HEK293 (cell line): ENCODE data around the gene PPP2R2D.

Source experiments
- CTCF ChIA-PET: fragments of 350-600 bp; formaldehyde crosslinking; extraction: SDS; loops from one replicate; lab custom pipeline; 2021; ENCODE audit warnings: antibody characterized with exemption; lab: Yijun Ruan, JAX
- POLR2A ChIA-PET: fragments of 300-600 bp; formaldehyde crosslinking; extraction: SDS; loops from one replicate; lab custom pipeline; 2020; ENCODE audit warnings: antibody characterized with exemption, inconsistent platforms; lab: Yijun Ruan, JAX
- H3K27ac ChIP-seq: fragments of 200-500 bp; sonication (Bioruptor generic); 2 replicates; pipeline ENCODE4 v1.5.1; 2014; ENCODE audit warnings: low read depth, low read length, control low read depth, inconsistent platforms; ENCODE audit errors: extremely low read depth
- H3K36me3 ChIP-seq, 2 experiments: fragments of 200-500 bp in 1 of 2; sonication (Bioruptor generic) in 1 of 2; 1 replicate in 1 of 2; 2 replicates in 1 of 2; pipeline ENCODE4 v1.5.1; 2014 to 2017; ENCODE audit warnings: inconsistent platforms in 2 of 2, low read length in 2 of 2; ENCODE audit not compliant: control insufficient read depth in 2 of 2, insufficient read depth in 1 of 2
- H3K4me1 ChIP-seq: fragments of 200-500 bp; sonication (Bioruptor generic); 2 replicates; pipeline ENCODE4 v1.5.1; 2014; ENCODE audit warnings: mild to moderate bottlenecking, low read length, inconsistent platforms; ENCODE audit not compliant: control insufficient read depth, insufficient read depth
- H3K4me3 ChIP-seq: 2 replicates; pipeline ENCODE4 v1.5.1; 2011; ENCODE audit warnings: low read depth, mild to moderate bottlenecking, control low read depth, low read length, moderate library complexity
- H3K9me3 ChIP-seq: fragments of 200-500 bp; sonication (Bioruptor generic); 2 replicates; pipeline ENCODE4 v1.5.1; 2014; ENCODE audit warnings: low read depth, low read length, inconsistent platforms; ENCODE audit not compliant: control insufficient read depth, insufficient read depth
- BCL11A ChIP-seq: fragments of 450-650 bp; formaldehyde crosslinking; IDR thresholded peaks from 2 replicates; pipeline ENCODE4 v1.5.1; 2016; ENCODE audit warnings: low read depth, missing biosample characterization, missing genetic modification characterization
- CTCF ChIP-seq: fragments of 450-650 bp; formaldehyde crosslinking; IDR thresholded peaks from 2 replicates; pipeline ENCODE4 v1.5.1; 2016; ENCODE audit warnings: missing biosample characterization, missing genetic modification characterization
- IKZF3 ChIP-seq: fragments of 450-650 bp; IDR thresholded peaks from 2 replicates; pipeline ENCODE4 v1.5.0; 2018; ENCODE audit warnings: missing biosample characterization, mild to moderate bottlenecking, missing genetic modification characterization, moderate library complexity
- SALL2 ChIP-seq: fragments of 450-650 bp; formaldehyde crosslinking; IDR thresholded peaks from 2 replicates; pipeline ENCODE4 v1.5.0; 2017; ENCODE audit warnings: missing biosample characterization, mild to moderate bottlenecking, missing genetic modification characterization, borderline replicate concordance
- ZBTB44 ChIP-seq: fragments of 450-650 bp; IDR thresholded peaks from 2 replicates; pipeline ENCODE4 v1.5.1; 2018; ENCODE audit warnings: missing biosample characterization, mild to moderate bottlenecking, missing genetic modification characterization
- ZBTB6 ChIP-seq: fragments of 450-650 bp; formaldehyde crosslinking; IDR thresholded peaks from 2 replicates; pipeline ENCODE4 v1.5.1; 2017; ENCODE audit warnings: missing biosample characterization, missing genetic modification characterization
- ZNF132 ChIP-seq: fragments of 450-650 bp; formaldehyde crosslinking; IDR thresholded peaks from 2 replicates; pipeline ENCODE4 v1.5.1; 2017; ENCODE audit warnings: missing biosample characterization, missing genetic modification characterization, borderline replicate concordance
- ZNF140 ChIP-seq: fragments of 450-650 bp; formaldehyde crosslinking; IDR thresholded peaks from 2 replicates; pipeline ENCODE4 v1.5.1; 2016; ENCODE audit warnings: missing biosample characterization, missing genetic modification characterization
- ZNF211 ChIP-seq: fragments of 450-650 bp; formaldehyde crosslinking; IDR thresholded peaks from 2 replicates; pipeline ENCODE4 v1.5.1; 2016; ENCODE audit warnings: low read depth, missing biosample characterization, missing genetic modification characterization
- ZNF23 ChIP-seq: fragments of 450-650 bp; formaldehyde crosslinking; IDR thresholded peaks from 2 replicates; pipeline ENCODE4 v1.5.1; 2016; ENCODE audit warnings: missing biosample characterization, missing genetic modification characterization, borderline replicate concordance
- ZNF37A ChIP-seq: fragments of 450-650 bp; IDR thresholded peaks from 2 replicates; pipeline ENCODE4 v1.5.1; 2018; ENCODE audit warnings: missing biosample characterization, missing genetic modification characterization
- ZNF416 ChIP-seq: fragments of 450-650 bp; formaldehyde crosslinking; IDR thresholded peaks from 2 replicates; pipeline ENCODE4 v1.5.1; 2016; ENCODE audit warnings: missing biosample characterization, missing genetic modification characterization
- ZNF626 ChIP-seq: fragments of 450-650 bp; sonication (Bioruptor Pico); formaldehyde crosslinking; IDR thresholded peaks from 2 replicates; pipeline ENCODE4 v1.5.1; 2018; ENCODE audit warnings: missing biosample characterization, missing genetic modification characterization, inconsistent platforms
- ZNF704 ChIP-seq: fragments of 450-650 bp; formaldehyde crosslinking; IDR thresholded peaks from 2 replicates; pipeline ENCODE4 v1.5.1; 2016; ENCODE audit warnings: missing biosample characterization, missing genetic modification characterization
- ZNF776 ChIP-seq: fragments of 450-650 bp; formaldehyde crosslinking; IDR thresholded peaks from 2 replicates; pipeline ENCODE4 v1.5.0; 2017; ENCODE audit warnings: missing biosample characterization, missing genetic modification characterization, borderline replicate concordance
- ZSCAN23 ChIP-seq: fragments of 450-650 bp; formaldehyde crosslinking; IDR thresholded peaks from 2 replicates; pipeline ENCODE4 v1.5.1; 2016; ENCODE audit warnings: missing biosample characterization, missing genetic modification characterization
- TF ChIP-seq, protein P1 (sequence below): fragments of 450-650 bp; formaldehyde crosslinking; IDR thresholded peaks from 2 replicates; pipeline ENCODE4 v1.5.1; 2017; ENCODE audit warnings: missing biosample characterization, missing genetic modification characterization
- TF ChIP-seq, protein P2 (sequence below): fragments of 450-650 bp; formaldehyde crosslinking; IDR thresholded peaks from 2 replicates; pipeline ENCODE4 v1.5.1; 2017; ENCODE audit warnings: missing biosample characterization, missing genetic modification characterization
- TF ChIP-seq, protein P3 (sequence below): fragments of 450-650 bp; formaldehyde crosslinking; IDR thresholded peaks from 2 replicates; pipeline ENCODE4 v1.5.1; 2016; ENCODE audit warnings: missing biosample characterization, missing genetic modification characterization

The PPP2R2D gene

GRCh38 chr10:131933696-131934086, 32.9 kb downstream of the PPP2R2D start (continued):
- TF ChIP-seq CTCF (no peak), ZNF37A (no peak), ZNF211 (tag by site-specific recombination) (no peak), ZNF23 (tag by site-specific recombination) (no peak), ZNF140 (tag by site-specific recombination) (no peak)

DNA sequence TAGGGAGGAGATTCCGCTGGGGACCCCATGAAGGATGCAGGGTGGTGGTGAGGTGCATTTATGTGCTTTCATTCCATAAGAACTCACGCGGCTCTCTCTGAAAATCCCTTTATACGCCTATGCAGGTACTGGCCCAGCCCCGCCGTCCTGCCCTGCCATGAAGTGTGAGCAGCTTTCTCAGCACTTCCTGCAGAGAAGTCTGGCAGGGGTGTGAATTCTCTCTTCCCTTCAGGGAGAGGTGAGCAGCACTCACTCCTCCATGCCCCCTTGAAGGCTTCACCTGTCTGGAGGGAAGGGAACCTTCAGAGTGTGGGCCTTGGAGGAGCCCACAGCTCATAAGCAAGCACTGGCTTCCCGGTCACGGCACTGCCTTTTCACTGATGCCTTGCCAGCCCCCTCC, 34.0 kb downstream of the PPP2R2D start:
- H3K36me3 ChIP-seq, result peaks cover 4 to 52% of the 10 kb centered on the region in 2 experiments; a peak in 2 of 3 replicates
- no peaks in the 10 kb centered on the region for H3K4me1 ChIP-seq
- no peaks in the 10 kb centered on the region for H3K9me3 ChIP-seq
- no peak overlapping the region for H3K27ac ChIP-seq
- ChIA-PET CTCF (no interaction called here), POLR2A (no interaction called here)
- TF ChIP-seq, protein P1, sequence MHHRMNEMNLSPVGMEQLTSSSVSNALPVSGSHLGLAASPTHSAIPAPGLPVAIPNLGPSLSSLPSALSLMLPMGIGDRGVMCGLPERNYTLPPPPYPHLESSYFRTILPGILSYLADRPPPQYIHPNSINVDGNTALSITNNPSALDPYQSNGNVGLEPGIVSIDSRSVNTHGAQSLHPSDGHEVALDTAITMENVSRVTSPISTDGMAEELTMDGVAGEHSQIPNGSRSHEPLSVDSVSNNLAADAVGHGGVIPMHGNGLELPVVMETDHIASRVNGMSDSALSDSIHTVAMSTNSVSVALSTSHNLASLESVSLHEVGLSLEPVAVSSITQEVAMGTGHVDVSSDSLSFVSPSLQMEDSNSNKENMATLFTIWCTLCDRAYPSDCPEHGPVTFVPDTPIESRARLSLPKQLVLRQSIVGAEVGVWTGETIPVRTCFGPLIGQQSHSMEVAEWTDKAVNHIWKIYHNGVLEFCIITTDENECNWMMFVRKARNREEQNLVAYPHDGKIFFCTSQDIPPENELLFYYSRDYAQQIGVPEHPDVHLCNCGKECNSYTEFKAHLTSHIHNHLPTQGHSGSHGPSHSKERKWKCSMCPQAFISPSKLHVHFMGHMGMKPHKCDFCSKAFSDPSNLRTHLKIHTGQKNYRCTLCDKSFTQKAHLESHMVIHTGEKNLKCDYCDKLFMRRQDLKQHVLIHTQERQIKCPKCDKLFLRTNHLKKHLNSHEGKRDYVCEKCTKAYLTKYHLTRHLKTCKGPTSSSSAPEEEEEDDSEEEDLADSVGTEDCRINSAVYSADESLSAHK (tag by site-specific recombination), result no peak
- TF ChIP-seq ZNF704 (tag by site-specific recombination), result no peak
- TF ChIP-seq IKZF3 (tag by site-specific recombination), result no peak
- no peak for TF ChIP-seq ZNF132 (tag by site-specific recombination)
- H3K4me3 ChIP-seq, result no peak overlapping the region

DNA sequence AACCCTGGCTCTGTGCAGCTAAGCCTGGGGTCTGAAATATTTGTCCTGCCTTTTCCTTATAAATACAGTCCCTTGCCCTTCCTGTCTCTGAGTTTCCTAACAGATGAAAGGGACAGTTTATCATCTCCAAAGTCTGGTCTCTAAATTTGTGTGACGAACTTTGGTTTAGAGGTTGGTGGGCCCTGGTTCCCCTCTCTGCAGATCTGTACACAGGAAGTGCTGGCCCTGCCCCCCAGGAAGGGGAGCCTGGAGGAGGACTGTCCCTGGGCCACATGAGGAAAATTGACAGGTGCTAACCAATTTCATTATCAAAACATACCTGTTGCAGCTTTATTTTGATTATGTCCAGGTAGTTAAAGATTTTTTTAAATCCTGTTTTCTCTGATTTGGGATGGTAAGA, 34.5 kb downstream of the PPP2R2D start:
- ChIA-PET CTCF (no interaction called here), POLR2A (no interaction called here)
- H3K4me1 ChIP-seq, result no peaks in the 10 kb centered on the region
- H3K9me3 ChIP-seq, result no peaks in the 10 kb centered on the region
- no peak overlapping the region for H3K27ac ChIP-seq
- TF ChIP-seq BCL11A (tag by site-specific recombination) (no peak), ZBTB44 (tag by site-specific recombination) (no peak), ZNF776 (no peak)
- TF ChIP-seq, all 188 proteins: peak for 0
- peaks cover 9 to 57% of the 10 kb centered on the region in 2 experiments for H3K36me3 ChIP-seq
- no peak overlapping the region for H3K4me3 ChIP-seq

DNA sequence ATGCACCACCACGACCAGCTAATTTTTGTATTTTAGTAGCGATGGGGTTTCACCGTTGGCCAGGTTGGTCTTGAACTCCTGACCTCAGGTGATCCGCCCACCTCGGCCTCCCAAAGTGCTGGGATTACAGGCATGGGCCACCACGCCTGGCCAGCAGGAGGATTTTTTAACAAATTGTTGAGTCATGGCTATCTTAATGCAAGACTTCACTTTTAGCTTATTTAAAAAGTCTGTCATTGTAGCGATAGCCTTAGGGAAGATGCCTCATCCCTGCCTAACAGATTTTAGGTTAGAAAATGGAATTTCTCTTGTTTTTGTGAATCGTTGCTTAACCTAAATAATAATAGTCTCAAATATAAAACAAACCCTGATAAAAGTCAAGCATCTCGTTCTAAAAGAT, 35.5 kb downstream of the PPP2R2D start:
- H3K9me3 ChIP-seq, result no peaks in the 10 kb centered on the region
- POLR2A ChIA-PET, result no interaction called here
- H3K27ac ChIP-seq, result no peak overlapping the region
- no peak overlapping the region for H3K4me3 ChIP-seq
- H3K36me3 ChIP-seq, result peaks cover 11 to 67% of the 10 kb centered on the region in 2 experiments
- CTCF ChIA-PET, result no interaction called here
- H3K4me1 ChIP-seq, result no peaks in the 10 kb centered on the region
- TF ChIP-seq, protein P2, sequence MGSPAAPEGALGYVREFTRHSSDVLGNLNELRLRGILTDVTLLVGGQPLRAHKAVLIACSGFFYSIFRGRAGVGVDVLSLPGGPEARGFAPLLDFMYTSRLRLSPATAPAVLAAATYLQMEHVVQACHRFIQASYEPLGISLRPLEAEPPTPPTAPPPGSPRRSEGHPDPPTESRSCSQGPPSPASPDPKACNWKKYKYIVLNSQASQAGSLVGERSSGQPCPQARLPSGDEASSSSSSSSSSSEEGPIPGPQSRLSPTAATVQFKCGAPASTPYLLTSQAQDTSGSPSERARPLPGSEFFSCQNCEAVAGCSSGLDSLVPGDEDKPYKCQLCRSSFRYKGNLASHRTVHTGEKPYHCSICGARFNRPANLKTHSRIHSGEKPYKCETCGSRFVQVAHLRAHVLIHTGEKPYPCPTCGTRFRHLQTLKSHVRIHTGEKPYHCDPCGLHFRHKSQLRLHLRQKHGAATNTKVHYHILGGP (tag by site-specific recombination), result no peak
- TF ChIP-seq ZSCAN23 (no peak), ZNF626 (tag by site-specific recombination) (no peak), ZNF416 (tag by site-specific recombination) (no peak), SALL2 (tag by site-specific recombination) (no peak), ZBTB6 (tag by site-specific recombination) (no peak)
- TF ChIP-seq, protein P3, sequence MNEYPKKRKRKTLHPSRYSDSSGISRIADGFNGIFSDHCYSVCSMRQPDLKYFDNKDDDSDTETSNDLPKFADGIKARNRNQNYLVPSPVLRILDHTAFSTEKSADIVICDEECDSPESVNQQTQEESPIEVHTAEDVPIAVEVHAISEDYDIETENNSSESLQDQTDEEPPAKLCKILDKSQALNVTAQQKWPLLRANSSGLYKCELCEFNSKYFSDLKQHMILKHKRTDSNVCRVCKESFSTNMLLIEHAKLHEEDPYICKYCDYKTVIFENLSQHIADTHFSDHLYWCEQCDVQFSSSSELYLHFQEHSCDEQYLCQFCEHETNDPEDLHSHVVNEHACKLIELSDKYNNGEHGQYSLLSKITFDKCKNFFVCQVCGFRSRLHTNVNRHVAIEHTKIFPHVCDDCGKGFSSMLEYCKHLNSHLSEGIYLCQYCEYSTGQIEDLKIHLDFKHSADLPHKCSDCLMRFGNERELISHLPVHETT (tag by site-specific recombination), result no peak
